ENCODE data around the gene KCNQ5.
"Not testable (repeated sequence)": the region's sequence is repeated elsewhere in the genome, so short reads cannot be mapped to it uniquely, and the experiment has no call there.

Gene KCNQ5

GRCh38 chr6:73180763-73181619, 559.1 kb downstream of the KCNQ5 start:
- DNase-seq (ENCODE audit: low read depth), result peak; percentile 25

GRCh38 chr6:73182021-73182607, 560.2 kb downstream of the KCNQ5 start:
- no peak for DNase-seq (ENCODE audit: low read depth)

GRCh38 chr6:73193302-73193701, 571.4 kb downstream of the KCNQ5 start:
- not testable (repeated sequence) for DNase-seq (ENCODE audit: low read depth)

GRCh38 chr6:73194744-73195143, 572.9 kb downstream of the KCNQ5 start:
- no peak for DNase-seq (ENCODE audit: low read depth)

DNA sequence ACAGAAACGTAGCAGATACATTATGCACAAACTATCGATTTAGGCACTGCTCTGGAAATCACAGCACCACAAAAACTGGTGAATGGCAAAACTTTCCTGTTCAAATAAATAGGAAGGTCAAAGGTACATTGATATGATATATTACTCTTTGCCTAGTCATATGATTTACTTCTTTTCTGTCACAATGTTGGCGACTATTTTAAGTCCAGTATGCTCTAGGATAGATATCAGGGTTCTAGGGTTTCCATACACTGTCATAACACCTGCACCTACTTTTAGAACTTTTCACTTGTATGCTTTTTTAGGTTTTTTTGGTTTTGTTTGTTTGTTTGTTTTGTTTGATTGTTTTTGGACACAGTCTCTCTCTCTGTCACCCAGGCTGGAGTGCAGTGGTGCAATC, 578.4 kb downstream of the KCNQ5 start:
- no peak for DNase-seq (ENCODE audit: low read depth)

DNA sequence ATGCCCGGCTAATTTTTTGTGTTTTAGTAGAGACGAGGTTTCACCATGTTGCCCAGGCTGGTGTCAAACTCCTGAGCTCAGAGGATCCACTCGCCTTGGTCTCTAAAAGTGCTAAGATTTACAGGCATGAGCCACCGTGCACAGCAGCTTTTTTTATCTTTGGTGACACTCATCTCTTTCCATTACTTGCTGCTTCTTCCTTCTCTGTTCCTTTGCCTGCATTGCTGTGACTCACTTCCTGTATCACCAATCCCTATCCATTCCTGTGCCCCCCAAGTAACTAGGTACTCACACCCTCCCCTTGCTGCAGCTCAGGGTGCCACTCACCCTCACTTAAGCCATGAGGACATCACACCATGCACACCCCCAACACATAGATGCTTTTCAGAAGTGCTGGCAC, 578.9 kb downstream of the KCNQ5 start:
- no peak for DNase-seq (ENCODE audit: low read depth)

- DNase-seq (ENCODE audit: low read depth), result no peak
These were observed 581.2 kb downstream of the KCNQ5 start for GRCh38 chr6:73203098-73203497.

GRCh38 chr6:73204252-73204651, 582.4 kb downstream of the KCNQ5 start:
- no peak for DNase-seq (ENCODE audit: low read depth)

- no peak for DNase-seq (ENCODE audit: low read depth)
These were observed 585.5 kb downstream of the KCNQ5 start for GRCh38 chr6:73207221-73207837.

DNA sequence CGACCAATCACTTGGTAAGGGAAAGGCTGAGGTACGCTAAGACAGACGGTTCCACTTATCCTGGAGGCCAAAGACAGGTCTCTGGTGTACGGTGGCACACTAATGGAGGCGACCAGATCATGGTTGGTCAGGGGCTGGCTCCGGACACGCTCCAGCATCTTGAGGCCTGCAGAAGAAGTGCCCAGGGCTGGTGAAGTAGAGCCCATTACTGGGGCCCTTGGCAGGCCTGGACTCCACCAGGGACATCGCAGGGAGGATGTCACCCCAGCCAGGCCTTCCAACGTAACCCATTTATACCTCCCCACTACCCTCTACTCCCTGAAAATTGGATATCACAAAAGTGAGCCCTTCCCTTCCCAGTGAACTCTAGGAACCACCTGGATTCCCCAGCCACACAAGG, 587.3 kb downstream of the KCNQ5 start:
- no peak for DNase-seq (ENCODE audit: low read depth)

- DNase-seq (ENCODE audit: low read depth), result no peak
These were observed 595.0 kb downstream of the KCNQ5 start for GRCh38 chr6:73216859-73217258.

- no peak for DNase-seq (ENCODE audit: low read depth)
These were observed 603.5 kb downstream of the KCNQ5 start, which contains the start of gene KHDC1L for GRCh38 chr6:73225396-73225795. TSS of gene KHDC1L (minus strand) at chr6:73225496. CDS start at chr6:73225408, 88 bp downstream.

GRCh38 chr6:73227606-73228255, 605.9 kb downstream of the KCNQ5 start:
- DNase-seq (ENCODE audit: low read depth), result no peak

DNA sequence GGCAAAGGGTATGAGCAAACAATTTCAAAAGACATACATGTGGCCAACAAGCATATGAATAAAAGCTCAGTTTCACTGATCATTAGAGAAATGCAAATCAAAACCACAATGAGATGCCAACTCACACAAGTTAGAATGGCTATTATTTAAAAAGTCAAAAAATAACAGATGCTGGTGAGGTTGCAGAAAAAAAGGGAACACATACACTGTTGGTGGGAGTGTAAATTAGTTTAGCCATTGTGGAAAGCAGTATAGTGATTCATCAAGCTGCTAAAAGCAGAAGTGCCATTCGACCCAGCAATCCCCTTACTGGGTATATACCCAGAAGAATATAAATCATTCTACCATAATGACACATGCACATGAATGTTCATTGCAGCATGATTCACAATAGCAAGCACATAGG, 610.1 kb downstream of the KCNQ5 start:
- DNase-seq (ENCODE audit: low read depth), result no peak

DNA sequence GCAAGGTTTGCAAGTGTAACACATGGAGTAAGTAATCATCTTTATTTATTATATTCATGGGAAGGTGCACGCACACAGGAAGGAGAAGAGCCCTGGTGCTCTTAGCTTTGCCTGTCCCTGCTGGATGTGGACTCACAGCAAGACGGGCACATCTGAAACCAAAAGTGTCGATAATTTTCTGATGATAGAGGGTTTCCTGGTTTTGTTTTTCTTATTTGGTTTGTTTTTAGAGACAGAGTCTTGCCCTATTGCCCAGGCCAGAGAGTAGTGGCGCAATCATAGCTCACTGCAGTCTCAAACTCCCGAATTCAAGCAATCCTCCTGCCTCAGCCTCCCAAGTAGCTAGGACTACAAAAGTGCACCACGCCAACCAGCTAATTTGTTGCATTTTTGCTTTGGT, 611.2 kb downstream of the KCNQ5 start:
- no peak for DNase-seq (ENCODE audit: low read depth)

DNA sequence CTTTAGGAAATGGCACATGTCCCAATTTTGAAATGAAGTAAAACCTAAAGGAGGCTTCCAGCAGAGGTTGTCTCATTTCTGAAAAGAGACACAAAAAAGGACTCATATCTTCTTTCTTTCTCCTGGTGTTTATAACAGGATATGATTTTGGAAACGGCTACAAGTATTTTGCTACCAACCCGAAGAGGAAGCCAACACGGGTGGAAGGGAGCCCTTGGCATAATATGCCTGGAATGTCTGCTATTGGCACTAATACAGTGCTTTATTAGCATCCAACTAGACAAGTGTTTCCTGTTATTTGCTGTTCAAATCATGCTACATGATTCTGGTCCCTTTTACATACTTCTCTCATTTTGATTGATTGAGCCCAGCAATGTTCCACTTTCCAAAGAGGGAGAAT, 612.1 kb downstream of the KCNQ5 start:
- not testable (repeated sequence) for DNase-seq (ENCODE audit: low read depth)

GRCh38 chr6:73234733-73235132, 612.9 kb downstream of the KCNQ5 start:
- no peak for DNase-seq (ENCODE audit: low read depth)

- no peak for DNase-seq (ENCODE audit: low read depth)
These were observed 614.4 kb downstream of the KCNQ5 start for GRCh38 chr6:73236144-73236750.

- DNase-seq (ENCODE audit: low read depth), result no peak
These were observed 618.9 kb downstream of the KCNQ5 start for GRCh38 chr6:73240730-73241129.

GRCh38 chr6:73242001-73242400, 620.1 kb downstream of the KCNQ5 start:
- DNase-seq (ENCODE audit: low read depth), result no peak

Data from CMK (cell line).